ENCODE data around the gene ZNF407. TPM values are rescaled to one million over a fixed set of nuclear protein-coding genes. Genes with fewer than 3 reads are reported as not detected.
"Not testable (repeated sequence)": the region's sequence is repeated elsewhere in the genome, so short reads cannot be mapped to it uniquely, and the experiment has no call there.

Gene ZNF407
- total RNA-seq, 3 donors from 2014 or later, result 13.1 to 13.8 (median 13.4) TPM

DNA sequence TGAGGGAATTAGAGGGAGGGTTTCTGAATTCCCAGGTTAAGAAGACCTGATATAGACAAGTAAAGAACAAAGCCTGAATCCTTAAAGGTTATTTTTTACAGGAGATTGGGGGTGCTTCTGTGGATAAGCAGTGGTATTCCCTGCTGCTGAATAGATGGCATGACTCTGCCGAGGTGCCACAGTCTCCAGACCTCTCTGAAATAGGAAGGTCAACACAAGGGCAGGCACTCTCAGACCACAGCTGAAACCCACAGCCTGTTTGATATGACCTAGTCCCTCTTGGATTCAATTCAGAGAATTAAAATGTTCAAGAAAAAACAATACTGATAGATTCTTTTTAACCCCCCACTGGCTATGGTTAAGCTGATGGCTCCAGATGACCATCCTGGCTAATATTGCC is 351.9 kb downstream of the ZNF407 start:
- peaks cover 10% of the 10 kb centered on the region for H3K36me3 Mint-ChIP-seq (ENCODE audit: insufficient read depth)

DNA sequence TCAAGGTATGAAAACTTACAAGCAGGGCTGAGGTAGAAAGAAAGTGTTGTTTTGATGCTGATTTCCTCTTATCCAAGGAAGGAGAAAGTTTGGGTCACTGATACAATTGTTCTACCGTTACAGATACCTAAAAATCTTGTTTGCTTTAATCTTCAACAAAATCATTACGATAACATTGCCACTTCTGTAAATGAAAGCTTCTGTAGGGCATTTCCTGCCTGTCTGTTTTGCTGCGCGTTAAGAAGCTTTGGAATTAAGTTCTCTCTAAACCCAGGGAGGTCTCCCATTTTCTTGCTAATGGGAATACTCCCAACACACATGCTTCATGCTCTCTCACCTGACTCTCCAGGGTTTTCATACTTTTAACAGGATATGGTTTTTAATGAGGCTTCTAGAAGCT is 352.8 kb downstream of the ZNF407 start:
- ATAC-seq, result no peak
- peak overlapping the region; percentile 12 for H3K4me3 Mint-ChIP-seq
- H3K9me3 Mint-ChIP-seq, result no peaks in the 10 kb centered on the region
- H3K4me1 Mint-ChIP-seq (ENCODE audit: low read depth), result peaks cover 27% of the 10 kb centered on the region
- DNase-seq, result no peak
- no peaks in the 10 kb centered on the region for H3K27me3 Mint-ChIP-seq (ENCODE audit: low read depth)
- H3K36me3 Mint-ChIP-seq (ENCODE audit: insufficient read depth), result peaks cover 10% of the 10 kb centered on the region

More for the DNA sequence above, 351.9 kb downstream of the ZNF407 start:
- H3K4me3 Mint-ChIP-seq, result no peak overlapping the region
- no peak for DNase-seq
- ATAC-seq, result no peak
- H3K27me3 Mint-ChIP-seq (ENCODE audit: low read depth), result no peaks in the 10 kb centered on the region
- peaks cover 27% of the 10 kb centered on the region for H3K4me1 Mint-ChIP-seq (ENCODE audit: low read depth)
- H3K9me3 Mint-ChIP-seq, result no peaks in the 10 kb centered on the region

DNA sequence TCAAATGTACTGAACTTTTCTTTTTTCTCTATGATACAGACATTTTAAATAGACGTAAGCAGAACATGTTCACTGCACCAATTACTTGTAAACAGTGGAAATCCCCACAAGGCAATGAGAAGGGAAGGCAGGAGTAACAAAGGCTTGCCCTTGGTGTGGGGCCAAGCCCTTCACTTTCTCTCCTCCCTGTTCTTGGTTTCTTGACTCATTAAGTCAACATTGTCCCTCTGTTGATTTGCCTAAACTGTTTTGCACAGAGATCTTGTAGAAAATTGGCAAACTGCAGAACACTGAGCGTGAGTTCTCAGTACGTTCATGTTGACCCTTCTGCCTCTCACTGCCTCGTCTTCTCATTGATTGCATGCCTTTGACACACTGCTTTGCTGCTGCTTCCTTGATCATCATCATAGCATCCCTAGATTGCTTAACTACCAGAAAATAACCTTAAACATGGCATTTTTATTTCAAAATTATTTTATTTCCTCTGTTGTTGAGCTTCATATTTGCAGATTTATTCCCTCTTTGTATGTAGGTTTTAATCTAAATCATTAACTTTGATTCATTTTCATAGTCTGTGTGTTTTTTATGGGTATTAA is 353.6 kb downstream of the ZNF407 start:
- Mint-ChIP-seq H3K27me3 (ENCODE audit: low read depth) (no peaks in the 10 kb centered on the region), H3K4me3 (peak overlapping the region; percentile 12), H3K4me1 (ENCODE audit: low read depth) (peaks cover 27% of the 10 kb centered on the region), H3K36me3 (ENCODE audit: insufficient read depth) (peaks cover 10% of the 10 kb centered on the region), H3K9me3 (no peaks in the 10 kb centered on the region)
- no peak for DNase-seq
- peak; percentile 65 to 80 for ATAC-seq

DNA sequence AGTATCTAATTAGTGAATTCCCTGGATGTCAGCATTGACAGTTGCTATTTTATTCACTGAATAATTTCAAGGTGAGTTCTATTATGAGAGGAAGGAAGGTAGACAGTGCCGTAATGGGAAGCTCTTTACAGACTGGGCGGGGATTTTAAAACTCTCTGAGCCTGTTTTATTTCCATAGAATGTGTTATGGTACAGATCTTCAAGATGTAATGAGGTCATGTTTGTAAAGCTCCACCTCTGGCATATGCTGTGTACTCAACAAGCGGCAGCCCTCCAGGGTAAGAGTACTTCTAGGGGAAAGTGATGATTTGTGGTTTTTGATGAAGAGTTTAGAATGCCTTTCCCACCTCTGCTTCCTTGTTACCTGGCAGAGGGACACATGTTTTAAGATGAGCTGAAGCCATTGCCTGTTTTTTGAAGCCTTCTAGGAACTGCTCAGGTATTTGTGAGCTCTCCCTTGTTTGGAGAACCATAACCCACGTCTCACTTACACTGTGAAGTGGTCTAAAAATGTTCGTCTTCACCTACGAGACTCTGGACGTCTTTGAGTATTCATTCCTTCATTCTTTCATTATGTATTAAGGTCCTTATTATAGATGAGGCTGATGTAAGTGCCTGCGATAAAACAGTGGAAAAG is 360.0 kb downstream of the ZNF407 start:
- no peaks in the 10 kb centered on the region for H3K4me1 Mint-ChIP-seq (ENCODE audit: low read depth)

DNA sequence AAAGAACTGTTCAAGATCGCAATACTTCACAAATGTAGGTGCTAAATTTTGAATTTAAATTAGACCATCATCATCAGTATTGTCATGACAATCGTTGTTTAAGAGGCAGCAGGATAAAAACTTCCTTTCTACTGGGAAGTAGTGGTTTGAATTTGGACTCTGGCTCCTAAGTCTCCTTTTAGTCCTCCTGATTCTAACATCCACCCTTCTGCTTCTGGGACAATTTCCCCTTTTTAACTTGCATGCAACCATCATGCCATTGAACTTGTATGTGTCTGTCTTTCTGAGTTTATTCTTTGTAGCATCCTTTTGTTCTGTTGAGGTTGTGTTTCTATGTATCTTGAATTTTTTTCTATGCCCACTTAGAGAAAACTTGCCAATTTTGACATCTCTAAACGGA is 361.5 kb downstream of the ZNF407 start:
- no peak for ATAC-seq
- Mint-ChIP-seq H3K36me3 (ENCODE audit: insufficient read depth) (peaks cover 20% of the 10 kb centered on the region), H3K4me3 (no peak overlapping the region), H3K4me1 (ENCODE audit: low read depth) (no peaks in the 10 kb centered on the region), H3K27me3 (ENCODE audit: low read depth) (no peaks in the 10 kb centered on the region), H3K9me3 (no peaks in the 10 kb centered on the region)
- no peak for DNase-seq

More for the DNA sequence above, 360.0 kb downstream of the ZNF407 start:
- no peak for DNase-seq
- no peak for ATAC-seq
- peaks cover 24% of the 10 kb centered on the region for H3K36me3 Mint-ChIP-seq (ENCODE audit: insufficient read depth)
- H3K27me3 Mint-ChIP-seq (ENCODE audit: low read depth), result no peaks in the 10 kb centered on the region
- H3K9me3 Mint-ChIP-seq, result no peaks in the 10 kb centered on the region
- H3K4me3 Mint-ChIP-seq, result no peak overlapping the region

DNA sequence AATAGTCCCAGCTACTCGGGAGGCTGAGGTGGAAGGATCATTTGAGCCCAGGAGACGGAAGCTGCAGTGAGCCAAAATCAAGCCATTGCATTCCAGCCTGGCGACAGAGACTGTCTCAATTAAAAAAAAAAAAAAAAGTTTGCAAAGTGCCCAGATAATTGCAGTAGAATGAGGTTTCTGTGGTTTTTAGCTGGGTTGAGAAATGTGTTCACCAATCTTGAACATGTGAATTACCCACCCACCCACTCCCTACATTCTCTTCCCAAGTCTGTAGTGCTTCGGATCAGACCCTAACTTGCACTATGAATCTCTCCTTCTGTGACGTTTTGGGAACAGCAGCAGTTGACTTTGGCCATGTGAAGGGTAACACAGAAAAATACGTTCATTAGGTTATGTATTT is 363.9 kb downstream of the ZNF407 start:
- no peak overlapping the region for H3K4me3 Mint-ChIP-seq
- H3K36me3 Mint-ChIP-seq (ENCODE audit: insufficient read depth), result peaks cover 20% of the 10 kb centered on the region
- H3K27me3 Mint-ChIP-seq (ENCODE audit: low read depth), result no peaks in the 10 kb centered on the region
- no peaks in the 10 kb centered on the region for H3K4me1 Mint-ChIP-seq (ENCODE audit: low read depth)
- ATAC-seq (no peak), DNase-seq (no peak)
- H3K9me3 Mint-ChIP-seq, result no peaks in the 10 kb centered on the region

DNA sequence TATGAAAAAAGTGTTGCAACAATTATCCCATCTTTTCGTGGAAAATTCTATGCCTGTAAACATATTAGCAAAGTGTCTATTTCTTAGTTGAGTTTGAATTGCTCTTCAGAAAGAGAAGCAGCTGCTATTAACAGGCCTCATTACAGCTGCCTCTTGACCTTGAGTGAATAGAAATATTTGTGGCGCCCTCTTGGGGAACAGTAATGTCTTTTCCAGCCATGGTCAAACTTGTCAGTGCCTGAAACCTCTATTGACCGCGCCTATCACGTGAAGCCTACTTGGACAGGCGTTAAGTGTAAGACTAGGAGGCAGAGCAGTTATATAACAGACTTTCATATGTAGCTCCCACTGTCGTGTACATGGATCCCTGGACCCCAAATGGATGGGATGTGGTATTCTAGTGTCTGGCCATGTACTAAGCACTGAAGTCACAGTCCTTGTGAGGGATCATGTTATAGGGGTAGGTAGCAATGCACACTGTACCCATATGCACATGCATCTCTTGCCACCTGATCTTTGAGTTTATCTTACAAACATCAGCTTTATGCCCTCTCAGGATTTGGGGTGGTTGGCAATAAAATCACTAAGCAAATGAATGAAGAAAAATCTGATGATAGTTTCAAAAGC is 366.3 kb downstream of the ZNF407 start:
- H3K36me3 Mint-ChIP-seq (ENCODE audit: insufficient read depth), result peaks cover 16% of the 10 kb centered on the region
- no peak for DNase-seq
- no peaks in the 10 kb centered on the region for H3K4me1 Mint-ChIP-seq (ENCODE audit: low read depth)
- H3K9me3 Mint-ChIP-seq, result no peaks in the 10 kb centered on the region
- ATAC-seq, result no peak
- no peak overlapping the region for H3K4me3 Mint-ChIP-seq
- H3K27me3 Mint-ChIP-seq (ENCODE audit: low read depth), result no peaks in the 10 kb centered on the region

DNA sequence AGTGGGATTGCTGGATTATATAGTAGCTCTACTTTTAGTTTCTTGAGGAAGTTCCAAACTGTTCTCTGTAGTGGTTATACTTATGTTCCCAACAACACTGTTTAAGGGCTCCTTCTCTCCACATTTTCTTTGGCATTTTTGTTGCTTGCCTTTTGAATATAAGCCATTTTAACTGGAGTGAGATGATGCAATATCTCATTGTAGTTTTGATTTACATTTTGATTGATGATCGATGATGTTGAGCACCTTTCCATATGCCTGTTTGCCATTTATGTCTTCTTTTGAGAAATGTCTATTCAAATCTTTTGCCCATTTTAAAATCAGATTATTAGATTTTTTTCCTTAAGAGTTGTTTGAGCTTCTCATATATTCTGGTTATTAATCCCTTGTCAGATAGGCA is 368.0 kb downstream of the ZNF407 start:
- Mint-ChIP-seq H3K9me3 (no peaks in the 10 kb centered on the region), H3K27me3 (ENCODE audit: low read depth) (no peaks in the 10 kb centered on the region), H3K4me3 (no peak overlapping the region), H3K36me3 (ENCODE audit: insufficient read depth) (peaks cover 12% of the 10 kb centered on the region), H3K4me1 (ENCODE audit: low read depth) (no peaks in the 10 kb centered on the region)
- DNase-seq (no peak), ATAC-seq (no peak)

DNA sequence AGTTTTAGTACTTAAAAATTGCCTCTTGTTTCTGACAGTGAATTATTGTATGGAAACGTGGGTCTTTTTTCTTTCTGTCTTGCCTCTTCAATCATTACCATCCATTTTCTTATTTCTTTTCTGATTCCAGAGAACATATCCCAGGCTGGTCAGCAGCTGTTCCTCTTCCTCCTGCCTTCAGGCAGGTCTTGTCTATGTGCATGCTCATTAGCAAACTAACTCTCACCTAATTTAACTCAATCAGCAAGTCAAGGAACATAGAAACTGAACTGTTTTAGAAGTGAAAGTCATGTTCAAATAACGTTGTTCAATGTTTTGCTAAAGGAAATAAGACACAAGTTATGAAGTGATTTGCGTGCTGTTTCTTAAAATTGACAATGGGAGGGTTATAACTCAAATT is 369.8 kb downstream of the ZNF407 start:
- no peak for ATAC-seq
- peaks cover 2% of the 10 kb centered on the region for H3K4me1 Mint-ChIP-seq (ENCODE audit: low read depth)
- H3K9me3 Mint-ChIP-seq, result no peaks in the 10 kb centered on the region
- no peaks in the 10 kb centered on the region for H3K27me3 Mint-ChIP-seq (ENCODE audit: low read depth)
- DNase-seq, result no peak
- peaks cover 7% of the 10 kb centered on the region for H3K36me3 Mint-ChIP-seq (ENCODE audit: insufficient read depth)
- H3K4me3 Mint-ChIP-seq, result no peak overlapping the region

DNA sequence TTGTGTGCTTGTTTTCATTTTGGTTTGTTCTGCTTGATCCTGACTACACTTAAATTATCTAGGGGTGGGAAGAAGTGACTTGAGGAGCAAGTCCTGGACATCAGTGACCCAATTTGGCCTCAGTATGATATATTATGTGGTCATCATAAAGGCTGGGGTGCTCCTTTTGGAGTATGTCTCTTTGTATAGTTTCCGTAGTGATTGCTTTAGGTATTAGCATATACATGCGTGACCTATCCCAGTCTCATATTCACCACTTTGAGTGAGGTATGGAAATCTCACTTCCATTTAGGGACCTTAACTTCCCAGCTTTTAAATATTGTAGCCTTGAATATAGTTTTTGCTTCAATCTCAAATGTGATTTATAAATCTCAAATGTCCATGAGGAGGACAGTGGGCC is 370.3 kb downstream of the ZNF407 start:
- H3K36me3 Mint-ChIP-seq (ENCODE audit: insufficient read depth), result peaks cover 5% of the 10 kb centered on the region
- DNase-seq, result no peak
- no peak overlapping the region for H3K4me3 Mint-ChIP-seq
- H3K4me1 Mint-ChIP-seq (ENCODE audit: low read depth), result peaks cover 2% of the 10 kb centered on the region
- no peaks in the 10 kb centered on the region for H3K9me3 Mint-ChIP-seq
- no peaks in the 10 kb centered on the region for H3K27me3 Mint-ChIP-seq (ENCODE audit: low read depth)
- ATAC-seq, result no peak

DNA sequence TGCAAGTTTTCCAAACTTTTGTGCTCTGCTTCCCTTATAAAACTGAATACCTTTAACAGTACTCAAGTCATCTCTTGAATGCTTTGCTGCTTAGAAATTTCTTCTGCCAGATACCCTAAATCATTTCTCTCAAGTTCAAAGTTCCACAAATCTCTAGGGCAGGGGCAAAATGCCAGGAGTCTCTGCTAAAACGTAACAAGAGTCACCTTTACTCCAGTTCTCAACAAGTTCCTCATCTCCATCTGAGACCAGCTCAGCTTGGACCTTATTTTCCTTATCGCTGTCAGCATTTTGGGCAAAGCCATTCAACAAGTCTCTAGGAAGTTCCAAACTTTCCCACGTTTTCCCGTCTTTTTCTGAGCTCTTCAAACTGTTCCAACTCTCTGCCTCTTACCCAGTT is 373.7 kb downstream of the ZNF407 start:
- H3K36me3 Mint-ChIP-seq (ENCODE audit: insufficient read depth); H3K4me3 Mint-ChIP-seq; ATAC-seq; H3K27me3 Mint-ChIP-seq (ENCODE audit: low read depth); H3K9me3 Mint-ChIP-seq; DNase-seq; H3K4me1 Mint-ChIP-seq (ENCODE audit: low read depth): not testable (repeated sequence)

DNA sequence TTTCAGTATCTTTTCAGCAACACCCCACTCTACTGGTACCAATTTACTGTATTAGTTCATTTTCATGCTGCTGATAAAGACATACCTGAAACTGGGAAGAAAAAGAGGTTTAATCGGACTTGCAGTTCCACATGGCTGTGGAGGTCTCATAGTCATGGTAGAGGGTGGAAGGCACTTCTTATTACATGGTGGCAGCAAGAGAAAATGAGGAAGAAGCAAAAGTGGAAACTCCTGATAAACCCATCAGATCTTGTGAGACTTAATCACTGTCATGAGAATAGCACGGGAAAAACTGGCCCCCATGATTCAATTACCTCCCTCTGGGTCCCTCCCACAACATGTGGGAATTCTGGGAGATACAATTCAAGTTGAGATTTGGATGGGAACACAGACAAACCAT is 374.1 kb downstream of the ZNF407 start:
- not testable (repeated sequence) for H3K4me3 Mint-ChIP-seq; H3K4me1 Mint-ChIP-seq (ENCODE audit: low read depth); H3K9me3 Mint-ChIP-seq; DNase-seq; ATAC-seq; H3K36me3 Mint-ChIP-seq (ENCODE audit: insufficient read depth); H3K27me3 Mint-ChIP-seq (ENCODE audit: low read depth)

DNA sequence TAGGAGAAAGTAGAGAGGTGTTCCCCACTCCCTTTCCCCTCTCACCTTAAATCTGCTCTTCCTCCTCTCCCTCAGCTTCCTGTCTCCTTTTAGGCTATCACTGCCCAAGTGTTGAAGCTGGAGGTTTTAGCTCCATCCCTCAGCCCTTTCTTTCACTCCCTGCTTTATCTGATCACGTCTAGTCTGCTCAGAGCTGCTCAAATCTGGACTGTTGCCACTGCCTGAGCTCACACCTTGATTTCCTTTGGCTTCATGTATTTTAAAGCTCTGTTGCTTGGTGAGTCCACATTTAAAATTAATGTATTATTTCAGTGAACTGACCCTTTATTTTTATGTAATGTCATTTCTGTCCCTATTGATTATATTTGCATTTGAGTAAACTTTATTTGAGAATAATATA is 374.7 kb downstream of the ZNF407 start:
- ATAC-seq (no peak), DNase-seq (no peak)
- H3K4me1 Mint-ChIP-seq (ENCODE audit: low read depth), result peaks cover 2% of the 10 kb centered on the region
- H3K9me3 Mint-ChIP-seq, result no peaks in the 10 kb centered on the region
- no peak overlapping the region for H3K4me3 Mint-ChIP-seq
- peaks cover 5% of the 10 kb centered on the region for H3K36me3 Mint-ChIP-seq (ENCODE audit: insufficient read depth)
- no peaks in the 10 kb centered on the region for H3K27me3 Mint-ChIP-seq (ENCODE audit: low read depth)

DNA sequence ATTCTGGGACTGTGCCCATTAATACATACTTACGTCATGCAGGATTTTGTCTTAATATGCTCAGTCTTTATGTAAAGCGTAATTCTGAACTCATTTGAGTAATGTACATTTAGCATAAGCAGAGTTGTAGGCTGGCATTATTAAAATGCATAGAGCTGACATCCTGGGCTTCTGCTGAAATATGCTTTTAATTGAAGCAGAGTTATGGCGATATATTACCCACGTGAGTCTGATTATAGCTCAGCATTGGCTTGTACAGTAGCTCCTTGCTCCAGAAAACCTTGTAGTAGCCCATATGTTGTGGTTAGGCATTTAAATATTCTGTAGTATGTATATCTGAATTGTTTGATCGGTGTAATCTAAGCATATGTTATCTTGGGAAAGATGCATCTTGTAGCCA is 377.3 kb downstream of the ZNF407 start:
- H3K4me1 Mint-ChIP-seq (ENCODE audit: low read depth), result peaks cover 2% of the 10 kb centered on the region
- ATAC-seq (no peak), DNase-seq (no peak)
- H3K9me3 Mint-ChIP-seq, result no peaks in the 10 kb centered on the region
- H3K4me3 Mint-ChIP-seq, result no peak overlapping the region
- H3K36me3 Mint-ChIP-seq (ENCODE audit: insufficient read depth), result peaks cover 17% of the 10 kb centered on the region
- H3K27me3 Mint-ChIP-seq (ENCODE audit: low read depth), result no peaks in the 10 kb centered on the region

DNA sequence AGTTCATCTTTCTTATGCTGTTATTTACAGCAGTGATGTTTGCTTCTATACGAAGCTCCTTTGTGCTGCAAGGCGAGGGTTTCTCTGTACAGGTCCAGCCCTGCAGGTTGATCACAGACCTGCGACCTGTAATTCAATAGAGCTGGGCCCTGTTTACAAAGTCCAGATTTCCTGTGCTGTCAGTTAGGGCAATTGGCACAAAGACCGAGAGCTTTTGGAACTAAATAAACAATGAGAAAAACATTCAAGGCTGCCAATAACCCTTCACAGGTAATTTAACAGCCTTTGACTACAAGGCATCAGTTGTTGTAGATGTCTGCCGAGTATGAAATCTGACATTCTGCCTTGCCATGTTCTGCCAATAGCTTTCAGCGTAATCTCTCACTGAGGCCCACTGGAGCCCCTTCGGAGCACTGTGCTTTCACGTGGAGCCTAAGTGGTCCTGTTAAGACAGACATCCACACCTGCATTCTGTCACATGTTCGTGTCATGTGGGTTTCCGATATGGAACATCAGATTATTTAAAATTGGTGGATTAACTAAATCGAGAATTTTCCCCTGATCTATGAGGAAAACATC is 378.8 kb downstream of the ZNF407 start:
- DNase-seq (no peak), ATAC-seq (no peak)
- Mint-ChIP-seq H3K4me3 (no peak overlapping the region), H3K27me3 (ENCODE audit: low read depth) (no peaks in the 10 kb centered on the region), H3K36me3 (ENCODE audit: insufficient read depth) (peaks cover 17% of the 10 kb centered on the region), H3K4me1 (ENCODE audit: low read depth) (peaks cover 2% of the 10 kb centered on the region), H3K9me3 (no peaks in the 10 kb centered on the region)
